GM19351 (cell line): ENCODE measurements around the gene SRGN.

Experiments used
- ATAC-seq: cut with Tn5 transposase; IDR thresholded peaks from one replicate; pipeline ENCODE4 v1.9.1; 2021; ENCODE audit warnings: mild to moderate bottlenecking, moderate library complexity; ENCODE audit not compliant: unreplicated experiment

The SRGN gene

DNA sequence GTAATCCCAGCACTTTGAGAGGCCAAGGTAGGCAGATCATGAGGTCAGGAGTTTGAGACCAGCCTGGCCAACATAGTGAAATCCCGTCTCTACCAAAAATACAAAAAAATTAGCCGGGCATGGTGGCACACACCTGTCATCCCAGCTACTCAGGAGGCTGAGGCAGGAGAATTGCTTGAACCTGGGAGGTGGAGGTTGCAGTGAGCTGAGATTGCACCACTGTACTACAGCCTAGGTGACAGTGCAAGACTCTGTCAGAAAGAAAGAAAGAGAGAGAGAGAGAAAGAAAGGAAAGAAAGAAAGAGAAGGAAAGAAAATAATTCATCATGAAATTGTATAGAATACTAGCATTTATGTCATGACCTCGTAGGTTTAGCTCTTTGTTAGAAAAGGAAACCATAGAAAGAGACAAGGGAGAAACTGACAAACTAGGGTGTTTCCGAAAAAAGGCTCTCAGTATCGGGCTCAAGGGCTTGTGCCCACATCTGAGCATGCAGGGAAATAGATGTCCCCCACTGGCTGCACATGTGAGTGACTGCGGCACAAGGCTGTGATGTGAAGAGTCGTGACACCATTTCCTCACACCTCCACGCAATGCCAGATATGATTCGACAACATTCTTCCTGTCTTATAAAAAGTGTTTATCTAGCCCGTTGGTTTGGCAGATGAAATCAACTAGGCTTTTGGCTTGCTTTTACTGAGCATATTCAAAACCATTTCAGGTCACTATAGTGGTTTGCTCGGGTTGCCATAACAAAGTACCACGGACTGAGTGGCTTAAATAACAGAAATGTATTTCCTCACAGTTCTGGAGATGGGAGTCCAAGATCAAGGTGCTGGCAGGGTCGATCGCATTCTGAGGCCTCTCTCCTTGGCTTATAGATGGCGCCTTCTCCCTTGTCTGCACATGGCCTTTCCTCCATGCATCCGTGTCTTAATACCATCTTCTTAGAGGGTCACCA is 2.0 kb downstream of the SRGN start:
- peak; percentile 46 for ATAC-seq

DNA sequence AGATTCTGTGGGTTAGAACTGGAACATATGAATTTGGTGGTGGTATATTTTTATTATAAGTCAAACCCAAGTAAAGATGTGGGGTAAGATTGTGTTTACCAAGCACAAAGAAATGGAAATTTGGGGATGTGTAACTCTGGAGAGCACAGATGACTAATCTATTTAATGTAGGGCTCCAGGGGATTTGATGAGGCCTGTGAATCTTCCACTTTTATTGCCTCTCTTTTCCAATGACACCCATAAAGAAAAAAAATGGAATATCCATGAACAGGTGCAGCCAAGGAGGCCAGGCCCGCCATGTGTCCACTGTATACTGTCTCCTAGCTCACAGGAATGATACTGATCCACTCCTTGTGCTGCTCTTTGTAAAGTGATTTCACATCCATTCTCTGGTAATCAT is 2.8 kb downstream of the SRGN start:
- no peak for ATAC-seq

DNA sequence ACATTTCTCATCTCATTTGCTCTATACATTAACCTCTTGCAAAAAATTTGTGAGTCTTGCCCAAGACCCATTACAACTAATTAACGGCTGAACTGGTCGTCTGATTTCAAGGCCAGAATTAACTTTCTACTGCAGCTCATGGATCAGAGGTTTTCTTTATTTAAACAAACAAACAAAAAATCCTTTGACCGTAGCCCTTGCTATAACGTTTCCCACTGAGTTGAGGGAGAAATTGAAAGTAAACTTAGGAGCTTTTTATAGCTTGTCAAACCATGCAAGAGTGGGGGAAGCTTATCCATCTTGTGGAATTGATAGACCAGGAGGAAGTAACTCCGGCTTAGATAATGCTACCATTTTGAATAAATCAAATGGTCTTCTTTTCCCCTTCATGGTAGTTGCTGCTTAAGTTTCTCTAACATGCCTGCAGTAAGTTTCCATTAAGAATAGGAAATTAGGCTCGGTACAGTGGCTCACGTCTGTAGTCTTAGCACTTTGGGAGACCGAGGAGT is 3.3 kb downstream of the SRGN start:
- ATAC-seq = no peak

DNA sequence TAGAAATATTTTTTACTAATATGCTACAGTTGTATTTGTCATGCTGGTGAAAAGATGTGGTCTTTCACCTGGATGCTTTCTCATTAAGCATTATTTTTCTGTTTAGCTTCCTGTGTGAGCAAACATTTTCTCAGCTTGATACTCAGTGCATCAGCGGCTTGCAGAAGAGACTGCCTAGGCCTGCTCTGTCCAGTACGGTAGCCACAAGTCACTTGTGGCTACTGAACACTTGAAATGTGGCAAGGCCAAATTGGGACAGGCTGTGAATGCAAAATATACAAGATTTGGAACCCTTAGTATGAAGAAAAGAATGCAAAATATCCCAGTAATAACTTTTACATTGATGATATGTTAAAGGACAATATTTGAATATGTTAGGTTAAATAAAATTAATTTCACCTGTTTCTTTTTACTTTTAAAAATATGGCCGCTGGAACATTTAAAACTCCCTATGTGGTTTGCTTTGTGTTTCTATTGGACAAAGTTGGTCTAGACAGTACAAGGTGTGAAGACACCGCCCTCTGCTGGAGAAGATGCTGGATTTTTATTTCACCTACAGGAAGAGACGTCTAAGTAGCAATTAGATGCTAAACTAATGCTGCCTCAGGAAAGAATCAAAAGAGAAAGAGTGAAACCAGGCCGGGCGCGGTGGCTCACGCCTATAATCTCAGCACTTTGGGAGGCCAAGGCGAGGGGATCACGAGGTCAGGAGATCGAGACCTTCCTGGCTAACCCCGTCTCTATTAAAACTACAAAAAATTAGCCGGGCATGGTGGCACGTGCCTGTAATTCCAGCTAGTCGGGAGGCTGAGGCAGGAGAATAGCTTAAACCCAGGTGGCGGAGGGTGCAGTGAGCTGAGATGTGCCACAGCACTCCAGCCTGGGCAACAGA is 5.3 kb downstream of the SRGN start:
- ATAC-seq = peak; percentile 38

DNA sequence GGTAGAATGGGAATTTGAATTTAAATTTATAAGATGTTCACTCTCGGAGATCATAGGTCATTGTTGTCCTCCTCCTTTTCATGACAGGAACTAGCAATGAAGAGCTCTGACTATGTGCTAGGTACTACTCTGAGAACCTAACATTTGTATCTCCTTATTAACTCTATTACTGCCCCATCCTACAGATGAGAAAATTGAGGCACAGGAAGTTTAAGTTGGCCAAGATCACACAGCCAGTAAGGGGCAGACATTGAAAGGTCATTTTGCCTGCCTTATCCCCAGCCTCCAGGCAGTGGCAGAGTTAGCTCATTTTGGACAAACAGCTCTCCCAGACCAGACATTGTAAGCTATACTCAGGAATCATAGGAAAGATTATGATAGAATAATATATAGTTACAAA is 6.0 kb downstream of the SRGN start:
- no peak for ATAC-seq

DNA sequence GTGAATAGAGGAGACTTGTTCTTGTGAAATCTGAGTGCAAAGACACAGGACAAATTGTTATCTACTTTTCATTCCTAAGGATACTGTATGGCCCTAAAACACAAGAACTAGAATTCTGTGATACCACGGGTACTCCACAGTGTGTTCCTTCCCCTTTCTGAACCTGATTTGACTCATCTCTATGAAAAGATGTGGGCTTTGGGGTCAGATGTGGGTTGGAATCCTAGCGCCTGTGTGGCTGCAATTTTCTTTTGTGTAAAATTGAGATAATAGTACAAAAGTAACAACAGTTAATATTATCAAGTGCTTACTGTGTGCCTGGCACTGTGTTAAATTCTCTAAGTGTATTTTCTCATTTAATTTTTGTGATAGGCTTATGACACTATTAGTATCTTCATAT is 8.1 kb downstream of the SRGN start:
- ATAC-seq = no peak

DNA sequence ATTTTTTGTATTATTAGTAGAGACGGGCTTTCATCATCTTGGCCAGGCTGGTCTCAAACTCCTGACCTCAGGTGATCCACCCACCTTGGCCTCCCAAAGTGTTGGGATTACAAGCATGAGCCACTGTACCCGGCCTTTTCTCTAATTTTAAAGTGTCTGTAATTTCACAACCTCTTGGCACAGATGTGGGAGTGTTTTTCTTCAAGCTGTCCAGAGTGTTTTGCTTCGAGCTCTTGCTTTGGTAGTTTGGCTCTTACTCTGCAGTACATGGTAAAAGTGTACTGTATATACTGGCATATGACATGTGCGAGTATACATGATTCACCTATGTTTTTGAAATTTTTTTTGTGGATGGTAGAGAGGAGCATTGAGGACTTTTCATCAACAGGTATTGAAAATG is 9.8 kb downstream of the SRGN start:
- ATAC-seq = no peak

DNA sequence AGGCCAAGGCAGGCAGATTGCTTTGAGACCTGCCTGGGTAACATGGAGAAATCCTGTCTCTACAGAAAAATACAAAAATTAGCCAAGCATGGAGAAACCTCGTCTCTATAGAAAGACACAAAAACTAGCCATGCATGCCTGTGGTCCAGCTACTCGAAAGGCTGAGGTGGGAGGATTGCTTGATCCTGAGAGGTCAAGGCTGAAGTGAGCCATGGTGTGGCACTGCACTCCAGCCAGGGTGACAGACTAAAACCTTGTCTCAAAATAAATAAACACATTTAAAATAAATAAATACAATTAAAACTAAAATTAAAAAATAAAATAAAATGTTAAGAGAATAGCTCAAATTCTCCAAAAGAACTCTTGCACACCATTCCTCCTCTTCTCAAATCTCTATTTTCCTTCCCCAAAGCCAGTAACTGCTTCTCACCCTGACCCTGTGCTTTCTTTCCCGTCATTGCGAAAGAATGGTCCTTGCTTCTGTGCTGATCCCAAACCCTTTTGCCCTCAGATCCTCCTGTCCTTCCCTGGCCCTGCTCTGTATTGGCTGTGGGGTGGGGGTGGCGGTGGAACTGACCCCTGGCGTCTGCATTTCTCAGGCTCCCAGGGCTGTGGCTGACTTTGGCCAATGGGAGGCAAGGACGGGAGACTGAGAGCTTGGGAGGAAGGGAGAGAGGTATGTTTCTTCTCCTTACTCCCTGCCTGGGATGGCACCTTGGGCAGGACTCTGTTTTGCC is 12.4 kb downstream of the SRGN start:
- no peak for ATAC-seq

DNA sequence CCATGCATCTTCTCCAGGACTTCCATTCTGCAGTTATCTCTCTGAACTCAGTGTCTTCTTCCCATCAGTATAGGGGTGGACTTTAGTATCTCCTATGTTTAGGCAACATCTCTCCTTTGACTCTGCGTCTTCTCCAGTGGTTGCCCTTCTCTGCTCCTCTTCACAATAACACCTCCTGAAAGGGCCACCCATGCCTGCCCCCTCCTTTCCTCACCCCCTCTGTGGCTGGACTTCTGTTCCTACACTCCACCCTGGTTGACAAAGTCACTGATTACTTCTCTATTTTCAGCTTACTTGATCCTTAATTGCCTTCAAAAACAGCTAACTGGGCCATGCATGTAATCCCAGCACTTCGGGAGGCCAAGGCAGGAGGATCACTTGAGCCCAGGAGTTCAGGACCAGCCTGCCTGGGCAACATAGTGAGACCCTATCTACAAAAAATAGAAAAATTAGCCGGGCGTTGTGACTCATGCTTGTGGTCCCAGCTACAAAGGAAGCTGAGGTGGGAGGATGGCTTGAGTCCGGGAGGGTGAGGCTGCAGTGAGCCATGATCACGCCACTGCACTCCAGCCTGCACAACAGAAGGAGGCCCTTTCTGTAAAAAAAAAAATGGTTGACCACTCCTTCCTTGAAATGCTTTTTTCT is 13.7 kb downstream of the SRGN start:
- ATAC-seq = no peak

DNA sequence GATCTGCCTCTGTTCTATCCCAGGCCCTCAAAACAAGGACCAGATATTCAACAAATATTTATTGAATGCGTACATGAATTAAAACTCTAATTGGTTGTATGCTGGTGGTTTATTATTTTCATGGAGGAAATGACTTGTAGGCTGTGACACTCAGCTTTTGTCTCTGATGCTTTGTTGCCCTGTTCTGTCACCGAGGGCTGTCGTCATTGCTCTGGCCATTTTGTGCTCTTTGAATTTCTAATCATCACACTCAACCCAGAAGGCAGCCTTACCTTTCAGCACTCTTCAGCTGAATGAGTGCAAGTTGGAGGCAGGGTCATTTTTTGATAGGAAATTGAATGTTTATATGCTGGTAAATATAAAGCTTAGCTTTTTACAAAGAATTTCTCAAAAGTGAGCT is 14.5 kb downstream of the SRGN start:
- ATAC-seq = no peak

DNA sequence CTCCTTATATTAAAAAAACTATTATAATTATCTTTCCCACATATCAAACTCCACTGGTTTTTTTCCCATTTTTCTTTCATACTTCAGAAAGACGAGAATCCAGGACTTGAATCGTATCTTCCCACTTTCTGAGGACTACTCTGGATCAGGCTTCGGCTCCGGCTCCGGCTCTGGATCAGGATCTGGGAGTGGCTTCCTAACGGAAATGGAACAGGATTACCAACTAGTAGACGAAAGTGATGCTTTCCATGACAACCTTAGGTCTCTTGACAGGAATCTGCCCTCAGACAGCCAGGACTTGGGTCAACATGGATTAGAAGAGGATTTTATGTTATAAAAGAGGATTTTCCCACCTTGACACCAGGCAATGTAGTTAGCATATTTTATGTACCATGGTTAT is 15.9 kb downstream of the SRGN start:
- no peak for ATAC-seq

DNA sequence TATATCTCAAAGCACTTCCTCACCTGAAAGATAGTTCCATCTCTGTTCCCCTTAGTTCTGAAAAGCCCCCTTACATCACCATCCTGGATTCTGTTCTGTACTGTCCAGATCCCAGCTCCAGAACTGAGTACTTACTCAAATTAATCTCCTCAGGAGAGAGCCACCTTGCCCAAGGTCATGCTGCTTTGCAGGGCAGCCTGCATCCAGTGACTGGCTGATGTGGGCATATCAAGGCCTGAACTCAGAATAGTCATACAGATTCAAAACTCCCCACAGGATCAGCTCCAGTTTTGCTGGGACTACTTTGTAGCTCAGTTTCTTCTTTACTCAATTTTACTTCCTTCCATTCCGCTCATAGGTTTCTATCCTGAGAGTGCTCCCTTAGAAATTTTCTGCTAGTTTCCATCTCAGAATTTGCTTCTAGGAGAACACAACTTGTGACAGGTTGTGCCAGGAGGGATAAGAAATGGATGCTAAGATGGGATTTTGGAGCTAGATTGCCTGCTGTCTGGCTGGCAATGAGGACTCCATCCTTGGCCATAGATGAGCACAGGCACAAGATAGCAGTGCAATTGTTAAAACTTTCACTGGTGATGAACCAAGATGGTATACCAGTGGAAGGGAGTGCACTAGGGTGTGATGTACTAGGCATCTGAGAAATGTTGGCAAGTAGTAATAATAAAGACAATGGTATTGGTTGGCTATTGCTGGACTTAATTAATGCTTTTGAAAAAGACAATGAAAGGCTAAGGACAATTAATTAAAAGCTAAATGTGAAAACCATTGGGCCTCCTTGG is 17.3 kb downstream of the SRGN start:
- no peak for ATAC-seq

DNA sequence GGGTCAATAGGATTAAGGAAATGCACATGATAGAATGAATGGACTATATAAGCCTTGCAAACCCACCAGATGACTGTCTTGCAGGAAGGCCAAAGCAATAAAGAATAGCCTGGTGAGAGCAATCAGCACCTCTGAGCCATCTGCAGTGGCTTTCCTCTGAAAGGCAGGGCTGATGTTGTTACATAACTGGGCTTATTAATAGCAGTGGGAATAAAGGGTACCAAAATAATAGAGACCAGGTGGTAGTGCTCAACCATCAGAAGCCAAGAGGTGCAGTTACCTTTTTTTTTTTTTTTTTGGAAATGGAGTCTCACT is 19.2 kb downstream of the SRGN start:
- ATAC-seq = no peak

DNA sequence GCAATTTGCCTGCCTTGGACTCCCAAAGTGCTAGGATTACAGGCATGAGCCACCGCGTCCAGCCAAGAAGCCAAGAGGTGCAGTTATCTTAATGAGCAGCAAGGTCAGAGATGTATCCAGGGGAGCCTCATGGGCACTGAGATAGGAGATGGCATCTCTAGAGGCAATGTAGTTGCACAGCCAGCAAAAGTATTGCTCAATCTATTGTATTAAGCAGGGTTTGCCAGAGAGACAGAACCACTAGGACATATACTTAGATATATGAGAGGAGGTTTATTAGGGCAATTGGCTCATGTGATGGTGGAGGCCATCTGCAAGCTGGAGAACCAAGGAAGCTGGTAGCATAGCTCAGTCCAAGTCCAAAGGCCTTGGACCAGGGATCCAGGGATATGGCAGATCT is 19.8 kb downstream of the SRGN start:
- ATAC-seq = no peak

DNA sequence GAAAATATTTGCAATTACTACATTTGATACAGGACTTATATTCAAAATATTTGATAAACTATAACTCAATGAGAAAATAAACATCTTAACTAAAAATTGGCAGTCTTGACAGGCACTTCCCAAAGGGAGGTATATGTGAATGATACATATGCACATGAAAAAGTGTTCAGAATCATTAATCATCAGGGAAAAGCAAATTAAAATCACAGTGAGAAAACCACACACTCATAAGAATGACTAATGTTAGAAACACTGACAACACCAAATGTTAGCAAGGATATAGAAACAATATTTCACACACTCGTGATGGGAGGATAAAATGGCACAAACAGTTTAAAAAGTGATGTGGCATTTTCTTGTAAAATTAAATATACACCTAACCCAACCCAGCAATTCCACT is 32.0 kb downstream of the SRGN start:
- no peak for ATAC-seq

DNA sequence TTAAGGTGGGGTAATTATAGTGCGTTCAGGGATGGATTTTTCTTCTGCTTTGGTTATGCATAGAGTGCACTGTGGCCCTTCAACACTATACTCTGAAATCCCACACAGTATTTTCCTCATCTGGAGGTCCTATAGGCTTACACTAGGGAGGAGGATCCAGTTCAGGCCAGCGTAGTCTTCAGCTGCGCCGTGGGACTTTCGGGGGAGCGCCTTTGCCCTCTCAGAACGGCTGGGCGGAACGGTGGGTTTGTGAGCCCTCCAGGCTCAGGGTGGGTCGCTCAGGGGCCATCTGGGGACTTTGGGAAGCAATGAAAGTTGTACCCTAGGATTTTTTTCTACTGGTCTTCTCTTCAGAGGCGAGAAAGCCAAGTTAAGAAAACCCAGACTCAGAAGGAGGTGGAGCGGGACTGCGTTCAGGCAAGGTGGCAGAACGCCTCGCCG is 35.4 kb downstream of the SRGN start:
- ATAC-seq = peak; percentile 66

DNA sequence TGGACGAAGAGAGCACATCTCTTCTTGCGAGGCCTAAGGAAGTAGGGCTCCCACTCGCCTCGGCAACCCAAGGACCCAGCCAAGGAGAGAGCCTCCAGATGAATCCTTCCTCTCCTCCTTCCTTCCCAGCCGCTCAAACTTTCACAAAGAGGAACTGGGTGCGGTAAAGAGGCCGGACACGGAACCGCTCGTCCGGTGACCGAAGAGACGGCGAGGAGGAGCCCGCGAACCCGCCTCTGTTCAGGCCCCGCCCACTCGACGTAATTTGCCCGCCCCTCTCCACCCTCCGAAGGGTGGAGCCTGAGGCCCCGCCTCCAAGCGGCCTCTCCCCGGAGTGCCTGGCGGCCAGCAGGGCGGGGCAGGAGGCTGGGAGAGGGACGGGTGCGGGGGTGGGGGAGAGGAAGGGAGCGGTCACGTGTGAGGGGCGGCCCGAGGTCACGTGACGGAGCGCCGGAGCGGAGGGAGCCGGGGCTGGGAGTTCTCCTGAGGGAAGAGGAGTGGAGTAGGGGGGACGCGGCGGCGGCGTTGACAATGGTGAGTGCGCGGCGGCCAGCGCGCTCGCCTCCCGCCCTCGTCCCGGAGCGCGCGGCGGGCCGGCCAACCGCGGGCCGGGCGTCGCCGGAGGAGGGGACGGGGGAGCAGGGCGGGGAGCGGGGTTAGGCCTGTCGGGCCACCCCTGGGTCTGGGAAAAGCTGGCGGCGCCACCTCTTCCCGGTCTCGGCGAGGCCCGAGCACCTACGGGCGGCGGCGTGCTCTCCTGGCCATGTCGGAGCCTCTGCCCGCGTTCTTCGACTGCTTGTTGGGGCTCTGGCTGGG is 36.1 kb downstream of the SRGN start, which contains the start of gene VPS26A:
VPS26A (plus strand) TSS at position 432 of the 816 bp plus-strand sequence; CDS start at position 532, 100 bp downstream.
- ATAC-seq = peak; percentile 84

DNA sequence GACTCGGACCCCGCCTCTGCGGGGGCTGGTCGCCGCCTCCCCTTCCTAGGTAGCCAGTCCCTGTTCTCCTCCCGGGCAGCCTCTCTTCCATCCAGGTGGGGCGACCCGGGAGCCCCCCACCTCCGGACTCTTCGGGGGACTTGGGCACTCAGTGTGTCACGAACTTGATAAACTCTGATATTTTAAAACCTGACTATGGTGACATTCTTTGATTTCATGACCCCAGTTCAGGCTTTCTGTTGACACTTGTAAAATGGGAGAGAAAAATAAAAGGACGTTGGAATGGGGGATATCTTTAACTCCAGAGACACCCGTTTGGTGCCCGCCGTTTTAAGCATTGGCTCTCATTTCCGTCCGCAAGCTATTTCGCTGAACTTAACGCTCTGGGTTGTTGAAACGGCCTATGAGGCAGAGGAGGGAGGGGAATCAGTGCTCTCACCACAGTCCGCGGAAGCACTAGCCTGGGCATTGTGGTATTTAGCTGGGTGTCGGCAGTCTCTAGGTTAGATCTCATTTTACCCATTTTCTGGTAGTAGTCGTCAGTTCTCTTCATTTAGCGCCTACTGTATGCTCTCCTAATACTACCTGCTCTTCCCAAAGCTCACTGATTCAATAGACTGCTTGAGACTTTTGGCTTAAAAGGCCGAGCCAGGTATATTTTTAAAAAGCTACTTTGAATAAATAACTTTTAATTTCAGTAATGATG is 36.8 kb downstream of the SRGN start:
- ATAC-seq = peak; percentile 24
